Activated CD8-positive, alpha-beta memory T cell treated with anti-CD3 and anti-CD28 coated beads, Interleukin-2, amount 50 U/mL, for 1 hour (primary cell): ENCODE results near the gene OBSL1.

Source experiments
- DNase-seq: peaks from one replicate; pipeline ENCODE4 v3.0.0-alpha.2; 2020; ENCODE audit errors: extremely low read depth

The OBSL1 gene

DNA sequence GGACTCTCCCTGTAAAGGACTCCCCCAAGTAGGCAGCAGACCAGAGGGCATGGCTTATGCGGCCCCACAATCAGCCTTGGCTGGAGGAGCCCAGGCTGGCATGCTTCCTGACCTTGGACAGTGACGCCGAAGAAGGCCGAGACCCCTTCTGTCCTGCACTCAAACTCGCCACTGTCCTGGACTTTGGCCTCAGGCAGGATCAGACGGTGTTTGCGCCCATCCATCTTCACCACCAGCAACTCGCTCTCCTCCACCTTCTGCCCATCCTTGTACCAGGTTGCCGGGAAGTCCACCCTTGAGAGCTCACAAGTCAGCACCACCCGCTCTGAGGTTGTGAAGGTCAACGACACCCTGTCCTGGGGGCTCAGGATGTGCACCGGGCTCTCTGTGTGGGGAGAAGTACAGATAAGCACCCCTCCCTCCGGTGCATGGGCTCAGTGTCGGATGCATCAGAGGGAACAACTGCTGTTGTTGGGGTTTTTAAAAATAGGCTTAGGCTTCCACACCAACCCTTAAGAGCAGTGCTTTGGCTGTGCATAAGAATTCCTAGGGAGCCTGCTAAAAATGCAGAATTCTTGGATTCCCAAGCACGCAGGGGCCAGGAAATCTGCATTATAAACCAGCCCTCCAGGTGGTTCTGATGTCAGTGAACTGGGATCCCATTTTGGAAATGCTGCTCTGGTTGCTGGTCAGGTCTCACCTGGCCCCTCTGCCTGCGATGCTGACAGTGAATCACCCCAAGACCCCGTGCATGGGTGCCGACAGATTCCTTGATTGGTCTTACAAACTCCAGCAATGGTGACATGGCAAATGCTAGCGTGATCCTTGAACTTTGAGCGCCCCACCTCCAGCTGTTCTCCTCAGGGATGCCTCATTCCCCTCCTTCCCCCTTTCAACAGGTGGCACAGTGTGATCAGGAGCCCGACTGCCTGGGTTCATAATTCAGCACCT lies 5.9 kb downstream of the OBSL1 start:
- DNase-seq: no peak

DNA sequence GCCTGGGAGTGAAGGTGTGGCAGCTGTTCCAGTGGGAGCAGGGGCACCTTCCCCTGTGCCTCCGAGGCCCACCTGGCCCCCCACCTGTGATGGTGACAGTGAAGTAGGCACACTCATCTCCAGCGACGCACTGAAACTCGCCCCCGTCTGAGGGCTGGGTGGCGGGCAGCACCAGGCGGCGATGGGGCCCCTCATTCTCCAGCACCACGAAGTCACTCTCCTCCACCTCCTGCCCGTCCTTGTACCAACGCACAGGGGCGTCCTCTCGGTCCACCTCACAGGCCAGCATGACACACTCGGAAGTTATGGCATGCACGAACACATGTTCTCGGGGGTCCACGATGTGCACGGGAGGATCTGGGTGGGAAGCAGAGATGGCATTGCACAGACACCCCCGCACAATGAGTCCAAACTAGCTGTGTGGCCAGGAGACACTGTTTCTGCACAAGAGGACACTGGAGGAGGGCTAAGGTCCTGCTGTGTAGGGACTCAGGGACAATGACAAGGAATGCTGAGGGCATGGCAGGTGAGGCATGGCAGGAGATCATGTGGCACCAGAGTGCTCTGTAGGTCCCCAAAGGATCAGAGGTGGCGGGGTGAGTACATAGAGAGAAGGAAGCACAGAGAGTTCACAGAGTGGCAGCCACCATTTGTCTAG lies 7.9 kb downstream of the OBSL1 start:
- no peak for DNase-seq

DNA sequence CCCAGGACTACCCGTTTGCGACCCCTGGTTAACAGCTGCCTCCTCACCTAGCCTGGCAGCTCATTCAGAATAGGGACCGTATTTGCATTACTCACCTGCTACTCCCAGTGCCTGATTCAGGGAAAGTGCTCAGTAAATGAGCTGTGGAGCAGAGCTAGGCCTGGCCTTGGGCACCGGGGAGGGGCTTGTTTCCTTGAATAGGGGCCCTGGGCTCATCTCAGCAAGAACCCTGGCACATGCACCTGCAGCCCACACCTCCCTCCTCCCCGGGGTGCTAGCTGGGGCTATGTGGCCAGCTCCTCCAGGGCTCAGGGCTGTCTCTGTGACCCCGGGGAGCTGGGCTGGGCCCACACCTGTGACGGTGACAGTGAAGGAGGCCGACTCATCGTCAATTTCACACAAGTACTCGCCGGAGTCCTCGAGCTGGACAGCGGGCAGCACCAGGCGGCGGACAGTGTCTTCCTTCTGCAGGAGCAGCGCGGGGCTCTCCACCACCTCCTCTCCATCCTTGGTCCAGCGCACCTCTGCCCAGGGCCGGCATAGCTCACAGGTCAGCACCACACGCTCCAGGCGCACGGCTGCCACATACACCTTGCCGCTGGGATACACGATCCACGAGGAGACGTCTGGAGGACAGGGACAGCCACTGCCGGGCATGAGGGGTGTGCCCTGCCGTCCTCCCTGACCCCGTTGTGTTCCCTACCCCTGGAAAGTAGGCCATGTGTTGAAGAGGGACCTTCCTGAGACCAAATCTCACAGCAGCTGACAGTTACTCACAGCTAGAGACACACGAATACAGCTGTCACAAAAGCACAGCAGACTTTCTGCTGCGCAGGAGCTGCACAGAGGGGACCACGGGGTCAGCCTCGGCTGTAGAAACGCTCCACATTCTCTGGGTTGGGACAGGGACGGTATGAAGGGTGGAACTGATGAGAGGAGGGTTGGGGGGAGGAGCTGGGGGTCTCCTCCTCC lies 9.0 kb downstream of the OBSL1 start:
- no peak for DNase-seq

DNA sequence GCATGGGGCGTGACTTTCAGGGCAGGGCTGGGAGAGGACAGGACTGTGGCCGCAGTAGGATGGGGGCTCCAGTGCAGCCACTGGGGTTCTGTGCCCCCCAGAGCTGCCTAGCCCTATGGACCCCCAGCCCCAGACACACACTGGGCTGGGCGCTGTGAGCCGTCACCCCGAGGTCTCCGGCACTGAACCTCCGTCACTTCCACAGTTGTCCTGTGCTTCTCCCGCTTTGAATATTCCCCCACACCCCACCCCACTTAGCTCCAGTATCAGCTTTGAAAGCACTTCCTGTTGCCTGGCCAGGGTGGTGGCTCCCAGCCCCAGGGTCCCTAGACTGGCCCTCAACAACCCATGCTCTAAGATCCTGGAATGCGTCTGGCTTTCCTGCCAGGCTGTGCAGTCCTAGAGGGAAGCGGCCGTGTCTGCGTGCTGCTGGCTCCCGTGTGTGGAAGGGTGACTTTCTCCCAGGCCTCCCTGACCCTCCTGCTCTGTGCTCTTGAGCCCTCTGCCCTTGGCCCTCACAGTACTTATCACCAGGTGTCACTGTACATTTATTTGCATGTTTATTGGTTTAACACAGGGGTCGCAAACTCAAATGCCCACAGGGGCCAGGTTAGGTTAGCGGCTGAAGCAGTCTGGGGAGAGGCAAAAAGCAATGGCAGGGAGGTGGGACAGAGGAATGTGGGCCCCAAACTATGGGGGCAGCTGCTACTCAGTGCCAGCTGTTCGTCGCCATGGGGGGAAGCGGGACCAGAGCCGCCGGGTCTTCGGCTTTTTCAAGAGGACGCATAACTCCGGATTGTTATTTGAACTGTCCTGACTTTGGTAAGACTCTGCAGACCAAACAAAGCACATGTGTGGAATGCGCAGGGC lies 9.9 kb downstream of the OBSL1 start:
- DNase-seq: no peak

DNA sequence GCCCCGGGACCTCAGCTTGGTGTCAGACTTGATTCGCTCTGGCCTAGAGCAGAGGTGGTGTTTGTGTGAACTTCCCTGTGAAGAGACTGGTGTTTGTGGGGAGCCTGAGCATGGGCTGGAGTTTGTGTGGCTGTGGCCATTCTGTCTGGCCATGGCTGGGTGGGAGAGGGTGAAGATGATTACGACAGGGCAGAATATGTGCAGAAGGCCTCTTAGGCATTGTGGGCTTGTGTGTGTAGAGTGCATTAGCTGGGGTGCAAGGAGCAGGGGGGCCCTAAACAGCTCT lies 10.5 kb downstream of the OBSL1 start:
- no peak for DNase-seq

DNA sequence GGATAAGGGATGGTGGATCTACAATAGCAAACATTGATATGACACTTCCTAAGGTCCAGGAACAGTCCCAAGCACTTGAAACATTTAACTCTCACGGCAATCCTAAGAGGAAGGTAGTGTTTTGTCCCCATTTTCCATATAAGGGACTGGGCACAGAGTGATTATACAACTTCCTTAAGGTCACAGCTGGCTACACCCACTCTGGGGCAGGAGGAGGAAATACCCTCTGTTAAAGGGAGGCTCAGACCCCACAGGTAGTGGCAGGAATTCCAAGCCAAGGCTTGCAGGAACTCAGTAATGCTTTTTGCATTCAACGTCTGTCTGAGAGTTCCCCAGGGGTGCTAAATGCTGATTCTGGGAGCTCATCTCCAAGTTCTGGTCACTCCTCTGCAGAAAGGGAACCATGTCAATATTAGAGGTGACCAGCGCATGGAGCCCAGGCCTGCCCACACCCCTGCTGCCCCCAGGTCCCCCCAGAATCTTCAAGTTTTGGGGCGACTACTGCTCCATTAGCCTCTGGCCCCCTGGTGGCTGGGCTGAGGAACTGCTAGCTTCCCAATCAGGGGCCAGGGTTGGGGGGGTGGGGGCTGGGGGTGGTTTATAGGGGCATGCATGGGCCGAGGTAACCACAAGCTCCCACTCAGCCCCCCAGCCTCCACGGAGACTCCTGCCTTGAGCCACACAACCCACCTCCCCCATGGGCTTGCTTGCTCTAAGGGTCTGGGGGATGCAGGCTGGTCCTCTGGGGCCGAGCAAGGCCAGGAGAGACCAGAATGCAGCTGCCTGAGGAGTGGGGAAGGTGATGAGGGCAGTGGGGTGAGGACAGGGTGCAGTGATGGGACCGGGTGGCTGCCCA lies 11.1 kb downstream of the OBSL1 start:
- no peak for DNase-seq

DNA sequence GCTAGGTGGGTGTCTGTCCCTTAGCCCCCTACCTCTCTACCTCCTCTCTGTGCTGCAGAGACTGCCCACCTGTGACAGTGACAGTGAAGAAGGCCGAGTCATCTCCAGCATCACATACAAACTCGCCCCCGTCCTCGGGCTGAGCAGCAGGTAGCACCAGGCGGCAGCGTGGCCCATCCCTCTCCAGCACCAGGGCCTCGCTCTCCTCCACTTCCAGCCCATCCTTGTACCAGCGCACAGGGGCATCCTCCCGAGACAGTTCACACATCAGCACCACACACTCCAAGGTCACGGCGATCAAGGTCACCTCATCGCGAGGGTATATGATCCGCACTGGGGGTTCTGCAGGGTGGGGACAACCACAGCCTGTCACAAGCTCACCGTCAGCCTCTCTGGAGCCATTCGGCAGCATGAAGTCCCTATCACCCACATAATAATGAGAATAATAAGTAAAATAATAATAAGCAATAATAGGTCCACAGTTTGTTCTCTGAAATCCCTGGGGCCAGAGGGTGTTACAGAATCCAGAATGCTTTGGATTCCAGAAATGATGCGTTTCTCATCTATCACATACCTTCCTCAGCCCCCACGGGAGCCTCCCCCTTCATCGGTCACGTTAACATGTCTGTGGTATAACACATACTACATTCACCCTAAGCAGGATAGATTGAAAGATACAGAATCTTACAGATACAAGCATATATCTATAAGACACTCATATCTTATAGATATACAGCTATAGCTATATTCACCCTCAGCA lies 12.0 kb downstream of the OBSL1 start:
- no peak for DNase-seq

DNA sequence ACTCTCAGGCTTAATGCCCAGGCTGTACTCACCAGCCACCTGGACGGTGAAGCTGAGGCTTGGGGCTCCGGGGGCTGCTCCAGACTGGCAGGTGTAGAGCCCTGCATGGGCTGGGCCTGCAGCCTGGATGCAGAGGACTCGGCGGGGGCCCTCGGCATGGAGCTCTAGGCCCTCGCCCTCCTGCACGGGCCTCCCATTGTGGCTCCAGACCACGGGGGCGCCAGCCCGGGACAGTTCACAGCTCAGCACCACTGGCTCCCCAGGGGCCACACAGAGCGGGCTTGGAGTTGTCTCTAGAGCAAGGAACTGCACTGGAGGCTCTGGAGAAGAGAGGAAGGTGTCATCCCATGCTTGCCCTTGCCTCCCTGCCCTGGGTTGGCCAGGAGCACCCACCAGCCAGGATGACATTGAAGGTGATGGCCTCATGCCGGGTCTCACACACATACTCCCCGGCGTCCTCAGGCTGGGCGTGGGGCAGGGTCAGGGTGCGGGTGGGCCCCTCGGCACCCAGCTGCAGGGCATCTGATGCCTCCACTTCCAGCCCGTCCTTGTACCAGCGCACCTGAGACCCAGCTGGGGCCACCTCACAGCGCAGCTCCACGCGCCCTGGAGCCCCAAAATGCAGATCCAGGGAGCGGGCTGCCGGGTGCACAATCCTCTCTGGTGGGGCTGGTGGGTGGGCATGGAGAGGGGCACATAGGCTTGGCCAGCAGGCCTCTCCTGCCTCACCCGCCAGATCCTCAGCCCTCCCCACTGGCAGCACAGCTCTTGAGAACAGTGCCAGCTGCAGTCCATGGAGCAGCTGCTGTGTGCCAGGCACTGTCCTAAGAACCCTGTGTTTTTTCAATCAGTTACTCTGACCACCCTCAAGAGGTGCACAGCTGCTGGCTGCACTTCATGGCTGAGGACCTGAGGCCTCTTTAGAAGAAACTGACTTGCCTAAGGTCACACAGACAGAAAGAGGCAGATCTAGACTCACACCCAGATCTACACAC lies 13.3 kb downstream of the OBSL1 start:
- DNase-seq: no peak

DNA sequence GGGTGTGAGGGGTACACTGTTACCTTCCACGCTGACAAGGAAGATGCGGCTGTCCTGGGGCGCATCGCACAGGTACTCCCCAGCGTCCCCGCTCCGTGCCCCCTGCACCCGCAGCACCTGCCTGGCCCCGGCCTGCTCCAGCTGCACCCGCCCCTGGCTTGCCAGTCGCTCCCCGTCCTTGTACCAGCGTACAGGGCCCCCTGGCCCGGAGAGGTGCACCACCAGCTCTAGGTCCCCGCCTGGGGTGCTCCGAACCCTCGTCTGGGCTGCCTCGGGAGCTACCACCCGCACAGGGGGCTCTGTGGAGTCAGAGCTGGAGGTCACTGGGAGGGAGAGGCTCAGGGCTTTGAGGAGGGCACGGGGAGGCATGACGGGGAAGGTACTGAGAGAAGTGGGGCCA lies 14.0 kb downstream of the OBSL1 start:
- no peak for DNase-seq

DNA sequence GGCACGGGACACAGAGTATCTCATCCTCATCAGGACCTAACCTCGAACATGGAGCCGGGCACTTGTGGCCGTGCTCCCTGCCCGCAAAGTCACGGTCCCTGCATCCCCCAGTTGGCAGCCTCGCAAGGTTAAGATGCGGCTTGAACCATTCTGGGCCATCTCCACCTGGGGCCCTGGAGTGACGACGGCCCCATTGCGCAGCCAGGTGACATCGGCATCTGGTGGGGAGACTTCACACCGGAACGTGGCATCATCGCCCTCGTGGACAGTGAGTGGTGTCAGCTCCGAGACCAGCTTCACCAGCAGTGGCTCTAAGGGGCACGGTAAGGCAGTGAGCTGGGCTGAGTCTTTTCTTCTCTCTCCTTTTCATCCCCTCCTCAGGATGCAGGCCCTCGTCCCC lies 14.9 kb downstream of the OBSL1 start:
- no peak for DNase-seq

DNA sequence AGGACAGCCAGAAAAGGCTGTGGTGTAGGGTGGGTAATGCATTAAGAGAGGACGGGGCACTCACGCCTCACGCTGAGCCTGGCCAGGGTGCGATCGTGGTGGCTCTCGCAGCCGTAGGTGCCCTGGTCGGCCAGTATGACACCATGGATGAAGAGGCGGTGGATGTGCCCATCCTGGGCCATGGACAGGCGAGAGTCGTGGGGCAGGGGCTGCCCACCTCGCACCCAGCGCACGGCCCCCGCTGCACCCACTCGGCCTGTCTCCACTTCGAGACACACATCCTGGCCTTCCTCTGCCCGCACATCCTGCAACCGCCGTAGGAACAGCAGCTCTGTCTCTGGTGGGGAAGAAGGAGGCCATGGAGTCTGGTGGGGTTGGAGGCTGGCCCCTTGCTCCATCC lies 15.4 kb downstream of the OBSL1 start:
- no peak for DNase-seq

DNA sequence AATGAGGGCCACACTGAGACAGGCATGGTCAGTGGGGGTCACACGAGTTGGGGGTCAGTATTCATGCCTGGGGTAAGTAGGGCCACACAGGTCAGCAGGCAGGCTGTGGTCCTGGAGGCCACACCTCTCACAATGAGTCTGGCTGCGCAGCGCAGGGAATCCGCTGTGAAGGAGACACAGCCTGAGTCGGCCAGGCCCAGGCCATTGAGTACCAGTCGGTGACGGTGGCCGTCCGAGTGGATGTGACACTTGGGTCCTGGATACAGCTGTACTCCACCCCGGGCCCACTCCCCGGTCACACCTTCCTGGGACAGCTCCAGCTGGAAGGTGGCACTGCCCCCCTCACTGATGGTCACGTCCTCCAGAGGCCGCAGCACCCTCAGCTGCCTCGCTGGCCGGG lies 17.0 kb downstream of the OBSL1 start:
- DNase-seq: no peak

DNA sequence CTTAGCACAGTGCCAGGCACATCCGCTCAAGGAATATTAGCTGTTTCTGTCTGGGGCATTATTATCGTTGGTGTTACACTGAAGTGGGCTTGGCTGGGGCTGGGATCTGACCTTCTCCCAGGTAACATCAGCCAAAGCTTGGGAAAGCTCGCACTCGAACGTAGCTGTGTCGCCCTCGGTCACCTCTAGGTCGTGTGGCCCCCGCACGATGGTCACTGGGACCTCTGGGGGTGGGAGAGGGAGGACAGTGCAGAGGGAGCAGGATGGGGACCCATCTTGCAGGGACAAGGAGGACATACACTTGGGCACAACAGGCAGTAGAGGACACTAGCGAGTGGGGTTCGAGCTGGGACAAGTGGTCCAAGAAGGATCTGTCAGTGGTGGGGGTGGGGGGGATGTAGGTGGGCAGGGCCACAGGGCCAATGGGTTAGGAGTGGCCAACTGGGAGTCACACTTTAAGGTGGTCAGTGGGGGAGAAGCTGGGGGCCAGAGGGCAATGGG lies 17.8 kb downstream of the OBSL1 start:
- no peak for DNase-seq

DNA sequence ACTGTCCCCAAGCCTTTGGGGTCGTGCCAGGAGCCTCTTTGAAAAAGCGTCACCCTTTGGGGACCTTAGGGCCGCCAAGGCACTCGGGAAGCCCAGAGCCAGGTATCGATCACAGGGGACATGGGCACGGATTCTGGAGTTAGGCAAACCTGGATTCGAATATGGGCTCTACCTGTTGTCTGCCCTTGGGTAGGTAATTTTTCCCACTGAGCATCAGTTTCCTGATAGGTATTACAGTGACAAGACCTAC lies 18.2 kb downstream of the OBSL1 start:
- no peak for DNase-seq

DNA sequence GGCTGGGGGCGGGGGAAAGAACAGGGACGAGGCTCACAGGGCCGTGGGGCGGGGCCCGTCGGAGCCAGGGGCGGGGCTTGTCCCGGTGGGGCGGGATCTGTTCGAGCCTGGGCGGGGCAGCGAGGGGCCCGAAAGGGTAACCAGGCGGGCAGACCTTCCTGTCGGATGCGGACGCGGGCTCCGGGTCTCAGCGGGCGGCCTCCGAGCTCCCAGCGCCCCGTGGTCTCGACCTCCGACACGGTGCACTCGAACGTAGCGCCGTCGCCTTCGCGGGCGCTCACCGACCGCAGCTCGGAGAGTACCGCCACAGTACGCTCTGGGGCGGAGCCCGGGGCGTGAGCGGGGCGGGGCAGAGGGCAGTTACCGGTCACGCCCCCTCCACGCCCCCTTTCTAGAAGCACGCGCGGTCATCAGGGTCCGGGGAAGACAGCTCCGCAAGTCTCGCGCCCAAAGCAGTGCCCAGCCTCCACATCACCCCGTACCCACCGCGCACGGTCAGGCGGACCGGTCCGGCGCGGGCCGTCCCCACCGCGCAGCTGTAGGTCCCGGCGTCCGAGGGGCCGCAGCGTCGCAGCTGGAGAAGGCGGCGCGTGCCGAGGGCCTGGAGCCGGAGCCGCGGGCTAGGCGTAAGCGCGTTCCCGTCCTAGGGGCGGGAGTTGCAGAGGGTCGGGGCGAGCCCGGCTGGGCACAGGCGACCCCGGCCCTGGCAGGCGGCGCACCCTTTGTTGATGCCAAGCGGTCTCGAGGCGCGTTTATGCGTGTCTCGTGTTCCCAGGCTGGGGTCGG lies 18.8 kb downstream of the OBSL1 start:
- peak; percentile 52 for DNase-seq

DNA sequence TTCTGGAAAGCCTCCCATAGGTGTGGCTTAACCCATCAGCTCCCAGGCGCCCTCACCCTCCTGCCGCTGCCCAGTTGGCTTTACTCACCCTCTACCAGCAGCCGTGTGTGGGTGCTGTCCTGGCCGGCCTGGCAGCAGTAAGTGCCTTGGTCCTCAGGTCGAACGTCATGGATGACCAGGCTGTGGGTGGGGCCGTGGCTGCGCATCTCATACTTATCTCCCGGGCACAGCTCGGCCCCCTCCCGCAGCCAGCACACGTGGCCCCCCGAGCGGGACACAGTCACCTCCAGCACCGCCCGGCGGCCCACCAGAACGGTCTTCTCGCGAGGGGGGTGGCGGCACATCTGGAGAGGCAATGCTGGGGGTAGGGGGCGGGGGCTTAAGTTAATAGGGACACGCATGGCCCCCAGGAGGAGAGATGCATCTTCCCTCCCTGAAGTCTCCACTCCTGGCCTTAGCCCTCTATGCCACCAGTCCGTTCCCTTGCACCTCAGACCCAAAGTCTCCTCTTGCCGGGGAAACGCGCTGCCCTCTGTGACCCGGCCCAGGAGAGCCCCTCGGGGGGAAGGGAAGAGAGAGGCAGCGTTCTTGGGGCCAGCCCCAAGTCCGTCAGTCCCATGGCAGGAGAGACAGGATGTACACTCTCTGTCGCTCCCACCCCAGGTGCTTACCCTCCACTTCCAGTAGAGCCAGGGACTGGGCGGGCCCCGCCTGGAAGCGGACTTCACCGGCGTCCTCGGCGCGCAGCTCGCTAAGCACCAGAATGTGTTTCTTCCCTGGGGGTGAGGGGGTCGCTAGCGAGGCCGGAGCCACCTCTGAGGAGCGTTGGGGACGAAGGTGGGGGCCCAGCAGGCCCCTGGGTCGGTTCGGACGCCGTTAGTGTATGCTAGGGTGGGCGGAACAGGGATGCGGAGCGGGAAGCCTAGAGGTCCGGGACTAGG lies 19.6 kb downstream of the OBSL1 start:
- DNase-seq: no peak

DNA sequence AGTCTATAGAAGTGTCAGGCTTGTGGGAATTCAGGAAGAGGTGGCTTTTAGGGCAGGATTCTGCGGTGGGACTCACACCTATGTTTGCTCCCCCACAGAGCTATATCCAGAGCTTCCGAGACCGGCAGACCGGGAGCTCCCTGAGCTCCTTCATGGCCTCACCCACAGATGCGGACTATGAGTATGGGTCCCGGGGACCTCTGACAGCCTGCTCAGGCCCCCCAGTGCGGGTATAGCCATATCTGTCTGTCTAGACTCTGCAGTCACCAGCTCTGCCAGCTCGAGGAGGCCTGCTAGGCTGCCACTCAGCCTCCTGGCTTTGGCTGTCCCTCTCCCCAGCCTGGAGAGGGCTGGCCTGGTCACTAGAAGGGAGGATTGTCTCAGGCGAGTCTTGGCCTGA lies 21.7 kb downstream of the OBSL1 start:
- DNase-seq: no peak
